ENCODE measurements around the gene IFRD2.

GRCh38 chr3:50260027-50260941 lies 31.9 kb downstream of the IFRD2 start:
- TF ChIP-seq CTCF (IDR thresholded peaks at IDR 0.05) (peak; percentile 99 to 100 (median 100)), POLR2A (IDR thresholded peaks at IDR 0.05) (peak; percentile 35 to 79), EP300 (IDR thresholded peaks at IDR 0.05) (peak in 1 of 2 donors; percentile 89)
